ENCODE measurements around the gene STK17B.

STK17B gene

DNA sequence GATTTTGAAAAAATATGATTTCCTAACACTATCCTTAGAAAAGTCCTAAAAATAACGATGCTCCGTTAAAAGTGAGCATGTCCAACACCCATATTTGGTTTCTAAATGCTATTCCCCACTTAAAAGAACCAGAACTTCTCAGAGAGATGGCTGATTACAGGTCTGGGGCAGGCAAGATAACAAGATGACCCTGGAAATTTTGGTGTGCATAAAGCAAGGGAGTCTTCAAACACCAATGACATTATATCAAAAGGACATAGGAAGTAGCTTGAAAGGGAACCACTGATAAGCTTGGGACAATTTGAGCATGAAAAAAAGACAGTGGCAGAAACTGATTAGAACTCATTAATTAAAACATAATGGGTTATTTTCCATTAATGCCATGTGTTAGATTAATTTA is 17.9 kb downstream of the STK17B start:
- DNase-seq: no peak

DNA sequence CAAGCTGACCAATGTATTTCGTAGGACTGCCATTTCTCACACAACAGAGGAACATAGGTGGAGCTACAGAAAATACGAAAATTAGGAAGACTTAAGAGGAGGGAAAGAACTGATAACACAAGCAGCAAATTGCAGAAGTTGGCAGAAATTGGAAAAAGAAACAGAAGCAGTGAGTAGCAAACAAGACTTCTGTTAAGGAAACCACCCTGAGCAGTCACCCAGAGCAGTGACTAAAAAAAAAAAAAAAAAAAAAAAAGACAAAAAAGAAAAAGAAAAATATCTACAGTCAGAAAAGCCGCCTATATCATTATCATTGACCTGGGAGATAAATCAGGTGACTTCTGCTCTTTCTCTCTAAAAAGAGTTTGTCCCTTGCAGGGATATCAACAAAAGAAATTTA is 21.4 kb downstream of the STK17B start:
- DNase-seq: no peak

GRCh38 chr2:196148736-196149135 is 22.6 kb downstream of the STK17B start:
- no peak for DNase-seq

DNA sequence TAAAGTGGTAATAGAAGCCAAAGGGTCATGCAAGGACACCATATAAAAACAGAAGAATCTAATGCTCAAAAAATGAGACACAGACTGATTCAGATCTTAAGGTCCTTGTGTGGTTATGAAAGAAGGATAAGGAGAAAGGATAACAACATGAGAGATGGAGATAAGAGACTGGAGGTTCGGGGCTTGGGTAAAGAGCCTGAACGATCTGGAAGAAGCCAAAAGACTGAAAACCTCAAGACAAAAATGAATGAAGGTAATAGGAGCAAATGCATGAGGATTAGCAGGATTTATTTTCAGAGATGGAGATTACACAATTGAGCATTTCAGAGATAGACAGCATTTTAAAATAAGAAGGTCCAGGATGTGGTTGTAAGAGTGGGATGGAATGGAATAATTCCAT is 26.1 kb downstream of the STK17B start:
- DNase-seq: no peak

- DNase-seq: no peak
Measured at GRCh38 chr2:196144513-196145126, 26.8 kb downstream of the STK17B start.

- DNase-seq: no peak
Measured at GRCh38 chr2:196143730-196144131, 27.6 kb downstream of the STK17B start.

GRCh38 chr2:196142825-196143224 is 28.6 kb downstream of the STK17B start:
- DNase-seq: no peak

DNA sequence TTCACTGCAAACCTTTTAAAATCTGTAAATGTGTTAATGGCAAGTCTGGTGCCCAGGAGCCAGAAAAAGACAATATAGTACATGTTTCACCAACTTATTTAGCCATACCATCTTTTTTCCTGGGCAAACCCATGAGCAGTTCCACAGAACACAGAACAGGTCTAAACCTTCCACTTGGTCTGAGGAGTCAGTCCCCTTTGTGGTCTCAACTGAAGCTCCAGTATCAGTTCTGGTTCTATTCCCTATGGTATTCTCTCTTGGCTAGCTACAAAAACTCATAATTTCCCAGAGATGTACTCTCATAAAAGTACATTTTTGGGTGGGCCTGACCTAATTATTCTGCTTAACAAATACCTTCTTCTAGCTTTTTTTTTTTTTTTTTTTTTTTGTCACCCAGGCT is 31.2 kb downstream of the STK17B start:
- DNase-seq: no peak

GRCh38 chr2:196137271-196137670 is 34.1 kb downstream of the STK17B start:
- no peak for DNase-seq

DNA sequence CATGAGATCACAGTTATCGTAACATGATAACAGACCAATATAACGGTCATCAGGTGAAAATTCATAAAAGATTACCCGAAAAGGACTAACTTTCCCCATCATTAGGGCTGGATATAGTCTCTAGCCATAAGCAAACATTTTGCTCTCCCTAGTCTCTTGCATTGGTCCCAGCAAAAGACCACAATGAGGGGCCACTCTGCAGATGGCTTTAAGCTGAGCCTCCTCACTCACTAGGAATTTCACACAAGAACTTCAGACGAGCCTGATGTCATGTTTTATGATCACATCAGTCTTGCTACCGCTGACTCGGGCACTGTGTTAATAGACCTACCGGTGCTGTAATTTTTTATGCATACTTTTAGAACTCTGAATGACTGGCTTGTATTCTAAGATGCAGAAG is 35.2 kb downstream of the STK17B start:
- DNase-seq: no peak

DNA sequence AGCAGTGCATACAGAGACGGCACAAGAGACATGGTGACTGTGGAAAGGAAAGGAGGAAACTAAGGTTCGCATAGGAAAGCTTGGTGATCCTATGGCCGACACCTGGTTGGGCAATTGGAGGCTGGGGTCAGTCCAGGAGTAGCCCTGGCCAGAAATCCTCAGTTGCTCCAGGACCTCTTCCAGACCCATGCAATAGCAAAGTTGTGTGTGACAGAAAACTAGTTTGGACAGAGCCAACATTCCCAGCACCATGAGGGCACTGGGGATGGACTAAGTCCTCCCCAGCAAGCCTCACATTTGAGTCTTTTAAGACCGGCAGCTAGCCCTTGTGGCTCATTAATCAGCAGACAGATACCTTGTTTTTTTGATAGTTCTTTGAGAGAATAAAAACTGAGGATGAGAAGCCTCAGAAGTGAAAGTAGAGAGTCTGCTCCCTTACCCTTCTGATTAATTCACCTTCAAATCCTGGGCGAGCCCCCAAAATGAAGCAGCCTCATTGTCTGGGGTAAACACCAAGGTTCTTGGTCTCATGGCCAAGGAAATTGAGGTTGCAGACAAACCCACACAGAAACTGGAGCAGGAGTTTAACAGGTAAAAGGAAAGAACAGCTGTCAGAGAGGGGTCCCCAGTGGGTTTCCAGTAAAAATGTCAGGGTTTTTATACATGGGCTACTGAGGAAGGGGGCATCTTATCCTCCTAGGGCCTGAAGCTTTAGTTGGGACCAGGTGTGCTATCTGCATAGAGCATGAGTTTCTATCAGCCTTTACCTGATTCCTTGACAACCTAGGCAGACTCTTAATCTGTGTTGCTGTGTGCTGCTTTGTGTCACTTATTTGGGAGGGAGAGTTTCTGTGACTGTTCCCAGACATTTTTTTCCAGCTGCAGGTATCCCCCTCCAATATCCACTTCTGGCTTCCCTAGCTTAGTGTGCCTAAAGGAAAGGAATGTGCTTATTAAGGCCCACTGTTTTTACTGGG is 39.1 kb downstream of the STK17B start:
- peak; percentile 45 to 60 for DNase-seq

DNA sequence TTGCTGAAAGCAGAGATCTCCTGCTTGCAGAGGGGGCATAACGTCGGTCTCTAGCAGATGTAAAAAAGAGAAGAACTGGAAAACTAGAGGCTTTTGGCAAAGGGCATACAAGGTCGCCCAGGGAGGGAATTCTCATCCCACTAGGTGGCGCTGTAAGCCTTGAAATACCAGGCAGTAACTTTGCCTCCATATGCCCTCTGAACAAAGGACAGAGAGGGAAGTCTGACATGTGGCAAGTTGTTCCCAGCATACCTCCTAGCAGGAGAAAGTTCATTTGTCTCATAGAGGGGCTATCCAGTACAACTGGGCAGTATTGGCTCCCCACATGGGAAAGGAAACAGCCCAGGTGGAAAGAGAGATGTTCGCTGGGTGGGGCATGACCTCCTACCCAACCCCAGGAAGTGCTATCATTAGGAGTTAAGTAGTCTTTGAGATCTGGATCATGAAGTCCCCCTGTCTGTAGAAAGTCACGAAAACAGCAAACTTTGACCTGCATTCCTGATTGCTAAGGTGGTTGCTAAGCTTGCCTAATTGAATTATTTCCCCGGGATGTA is 39.9 kb downstream of the STK17B start:
- DNase-seq: peak; percentile 76 to 82

- peak; percentile 33 to 51 for DNase-seq
Measured at GRCh38 chr2:196130039-196130825, 41.1 kb downstream of the STK17B start.

DNA sequence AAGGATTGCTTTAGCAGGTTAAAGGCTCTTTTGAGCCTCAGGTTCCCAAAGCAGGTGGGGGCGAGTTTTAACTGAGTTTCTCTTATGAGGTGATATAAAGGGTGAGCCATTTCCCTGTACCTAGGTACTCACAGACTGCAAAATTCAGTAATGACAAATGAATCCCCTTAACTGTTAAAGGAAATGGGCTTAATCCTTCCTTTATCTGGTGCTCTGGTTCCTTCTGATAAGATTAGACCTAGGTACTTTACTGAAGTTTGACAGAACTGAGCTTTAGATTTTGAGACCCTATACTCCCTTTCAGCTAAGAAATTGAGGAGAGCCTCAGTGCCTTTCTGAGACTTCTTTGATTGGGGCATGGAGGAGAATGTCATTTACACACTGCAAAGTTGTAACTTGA is 42.6 kb downstream of the STK17B start:
- no peak for DNase-seq

GRCh38 chr2:196125596-196125995 is 45.8 kb downstream of the STK17B start:
- DNase-seq: no peak

- no peak for DNase-seq
Measured at GRCh38 chr2:196123679-196124373, 47.6 kb downstream of the STK17B start.

- DNase-seq: no peak
Measured at GRCh38 chr2:196119926-196120325, 51.5 kb downstream of the STK17B start.

DNA sequence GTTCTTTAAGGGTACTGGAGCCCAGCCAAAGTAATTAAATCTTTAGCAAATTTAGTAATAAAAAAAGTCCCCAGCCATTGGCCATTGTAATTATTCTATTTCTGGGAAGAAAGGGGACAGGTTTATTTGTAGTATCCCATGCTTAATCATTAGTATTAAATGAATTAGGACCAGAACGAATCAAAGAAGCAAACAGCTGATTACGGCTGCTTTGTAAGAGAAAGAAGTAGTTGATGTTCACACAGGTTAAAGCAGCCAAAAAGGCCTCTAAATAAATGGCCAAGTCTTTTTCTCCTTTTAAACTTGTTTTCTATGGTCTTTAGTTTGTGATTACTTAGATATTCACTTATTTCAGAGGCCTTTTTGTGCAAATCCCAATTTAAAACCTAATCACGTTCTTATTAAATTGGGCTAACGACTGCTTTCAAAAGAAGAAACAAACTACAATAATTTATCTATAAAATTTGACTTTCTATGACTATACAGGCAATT is 54.1 kb downstream of the STK17B start:
- DNase-seq: no peak

DNA sequence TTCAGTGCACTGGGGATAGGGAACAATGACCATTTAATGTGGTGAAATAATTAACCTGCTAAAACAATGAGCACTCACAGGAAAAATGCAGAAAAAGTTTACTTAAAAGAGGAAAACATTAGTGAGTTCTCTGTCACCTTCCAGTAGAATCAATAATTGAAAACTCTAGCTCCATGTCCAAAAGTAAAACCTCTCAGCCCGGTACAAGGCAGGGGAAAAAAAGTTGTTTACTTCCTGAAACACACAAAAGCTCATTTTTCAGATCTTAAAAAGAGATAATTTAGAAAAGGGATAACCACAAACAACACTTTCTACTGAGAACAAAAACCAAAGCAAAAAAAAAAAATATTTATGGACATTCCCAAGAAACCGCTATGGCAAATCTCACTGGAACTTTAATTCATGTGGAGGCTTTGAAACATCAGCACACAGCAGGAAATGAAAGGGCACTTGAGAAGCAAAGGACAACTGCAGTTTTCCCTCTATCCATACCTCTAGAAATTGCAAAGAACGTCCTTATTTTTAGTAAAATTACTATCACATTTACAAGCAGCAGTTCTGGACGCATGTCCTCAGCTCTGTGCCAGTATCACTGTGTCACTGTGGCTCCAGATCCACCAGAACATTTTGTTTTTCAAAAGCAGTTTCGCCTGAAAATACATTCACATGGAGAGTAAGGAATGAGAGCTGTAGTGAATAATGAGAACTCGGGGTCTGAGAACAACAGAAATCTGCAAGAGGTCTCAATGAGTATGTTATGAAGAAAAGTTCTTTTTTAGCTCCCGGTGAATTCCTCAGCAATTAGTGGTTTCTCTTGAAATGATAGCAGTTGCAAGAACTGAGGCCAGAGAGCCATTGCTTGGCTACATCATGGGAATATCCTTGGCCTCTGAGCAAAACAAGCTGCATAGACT is 58.1 kb downstream of the STK17B start:
- no peak for DNase-seq

- DNase-seq: no peak
Measured at GRCh38 chr2:196112418-196113034, 58.9 kb downstream of the STK17B start.

DNA sequence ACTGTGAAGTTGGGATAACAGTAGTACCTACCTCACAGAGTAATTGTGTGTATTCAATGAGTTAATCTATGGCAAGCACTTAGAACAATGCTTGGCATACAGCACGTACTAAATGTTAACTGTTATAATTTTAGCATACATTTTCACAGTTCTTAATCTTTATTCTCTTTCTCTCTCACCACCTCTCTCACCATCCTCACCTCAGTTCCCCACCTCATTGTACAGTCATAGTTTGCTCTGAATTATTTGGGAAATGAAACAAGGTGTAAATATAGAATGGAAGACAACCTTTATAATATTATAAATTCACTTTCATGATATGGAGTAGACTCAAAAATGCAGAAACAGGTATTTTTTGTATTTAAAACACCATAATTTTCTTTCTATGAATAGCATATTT is 62.8 kb downstream of the STK17B start:
- DNase-seq: no peak

Measured in activated CD4-positive, alpha-beta T cell treated with anti-CD3 and anti-CD28 coated beads, Interleukin-2, amount 50 U/mL, for 48 hours (primary cell).